ENCODE results near the gene RPTN. TPM values are rescaled to one million over a fixed set of nuclear protein-coding genes. Genes with fewer than 3 reads are reported as not detected.

The RPTN gene
- polyA plus RNA-seq, 1 of the 3 experiments (the other 2 are of a cell fraction) = not detected

- no peaks in the 10 kb centered on the region for H3K9me2 ChIP-seq
- H4K20me1 ChIP-seq (ENCODE audit: insufficient read depth) = no peaks in the 10 kb centered on the region
- POLR2A ChIA-PET = no interaction called here
- H3K4me1 ChIP-seq (ENCODE audit: control insufficient read depth in 1 of 2, insufficient read depth in 2 of 2, low read depth in 1 of 2, low read length in 1 of 2) = no peaks in the 10 kb centered on the region; a peak in 1 of 4 replicates
- no peaks in the 10 kb centered on the region for H3K9me3 ChIP-seq
- no peak overlapping the region for H3K9ac ChIP-seq
- H3F3A ChIP-seq (replicated peaks; ENCODE audit: insufficient read depth) = peaks cover 3% of the 10 kb centered on the region
- no peak overlapping the region for H2AFZ ChIP-seq (ENCODE audit: low read depth)
- no peak for TF ChIP-seq SIN3A (IDR thresholded peaks at IDR 0.05; ENCODE audit: borderline replicate concordance, low read depth, low read length)
- TF ChIP-seq, protein P1, sequence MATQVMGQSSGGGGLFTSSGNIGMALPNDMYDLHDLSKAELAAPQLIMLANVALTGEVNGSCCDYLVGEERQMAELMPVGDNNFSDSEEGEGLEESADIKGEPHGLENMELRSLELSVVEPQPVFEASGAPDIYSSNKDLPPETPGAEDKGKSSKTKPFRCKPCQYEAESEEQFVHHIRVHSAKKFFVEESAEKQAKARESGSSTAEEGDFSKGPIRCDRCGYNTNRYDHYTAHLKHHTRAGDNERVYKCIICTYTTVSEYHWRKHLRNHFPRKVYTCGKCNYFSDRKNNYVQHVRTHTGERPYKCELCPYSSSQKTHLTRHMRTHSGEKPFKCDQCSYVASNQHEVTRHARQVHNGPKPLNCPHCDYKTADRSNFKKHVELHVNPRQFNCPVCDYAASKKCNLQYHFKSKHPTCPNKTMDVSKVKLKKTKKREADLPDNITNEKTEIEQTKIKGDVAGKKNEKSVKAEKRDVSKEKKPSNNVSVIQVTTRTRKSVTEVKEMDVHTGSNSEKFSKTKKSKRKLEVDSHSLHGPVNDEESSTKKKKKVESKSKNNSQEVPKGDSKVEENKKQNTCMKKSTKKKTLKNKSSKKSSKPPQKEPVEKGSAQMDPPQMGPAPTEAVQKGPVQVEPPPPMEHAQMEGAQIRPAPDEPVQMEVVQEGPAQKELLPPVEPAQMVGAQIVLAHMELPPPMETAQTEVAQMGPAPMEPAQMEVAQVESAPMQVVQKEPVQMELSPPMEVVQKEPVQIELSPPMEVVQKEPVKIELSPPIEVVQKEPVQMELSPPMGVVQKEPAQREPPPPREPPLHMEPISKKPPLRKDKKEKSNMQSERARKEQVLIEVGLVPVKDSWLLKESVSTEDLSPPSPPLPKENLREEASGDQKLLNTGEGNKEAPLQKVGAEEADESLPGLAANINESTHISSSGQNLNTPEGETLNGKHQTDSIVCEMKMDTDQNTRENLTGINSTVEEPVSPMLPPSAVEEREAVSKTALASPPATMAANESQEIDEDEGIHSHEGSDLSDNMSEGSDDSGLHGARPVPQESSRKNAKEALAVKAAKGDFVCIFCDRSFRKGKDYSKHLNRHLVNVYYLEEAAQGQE (IDR thresholded peaks at IDR 0.05; ENCODE audit: low read depth, low read length) = no peak
- TF ChIP-seq FOSL2 (IDR thresholded peaks at IDR 0.05; ENCODE audit: borderline replicate concordance, low read depth) = no peak
- TF ChIP-seq, protein P2, sequence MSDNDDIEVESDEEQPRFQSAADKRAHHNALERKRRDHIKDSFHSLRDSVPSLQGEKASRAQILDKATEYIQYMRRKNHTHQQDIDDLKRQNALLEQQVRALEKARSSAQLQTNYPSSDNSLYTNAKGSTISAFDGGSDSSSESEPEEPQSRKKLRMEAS (IDR thresholded peaks at IDR 0.05; ENCODE audit: low read depth) = no peak
- no peak for TF ChIP-seq EP300 (IDR thresholded peaks at IDR 0.05; ENCODE audit: borderline replicate concordance in 1 of 2, low read depth in 1 of 2, low read length in 1 of 2)
- no peak for TF ChIP-seq RCOR1 (IDR thresholded peaks at IDR 0.05; ENCODE audit: low read length)
- no peak for TF ChIP-seq GATA2 (CRISPR knock-in tag; IDR thresholded peaks at IDR 0.05)
- TF ChIP-seq MXI1 (IDR thresholded peaks at IDR 0.05; ENCODE audit: low read depth, low read length) = no peak
- no peak for TF ChIP-seq GABPA (IDR thresholded peaks at IDR 0.05; ENCODE audit: low read depth)
- TF ChIP-seq, protein P3, sequence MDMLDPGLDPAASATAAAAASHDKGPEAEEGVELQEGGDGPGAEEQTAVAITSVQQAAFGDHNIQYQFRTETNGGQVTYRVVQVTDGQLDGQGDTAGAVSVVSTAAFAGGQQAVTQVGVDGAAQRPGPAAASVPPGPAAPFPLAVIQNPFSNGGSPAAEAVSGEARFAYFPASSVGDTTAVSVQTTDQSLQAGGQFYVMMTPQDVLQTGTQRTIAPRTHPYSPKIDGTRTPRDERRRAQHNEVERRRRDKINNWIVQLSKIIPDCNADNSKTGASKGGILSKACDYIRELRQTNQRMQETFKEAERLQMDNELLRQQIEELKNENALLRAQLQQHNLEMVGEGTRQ (IDR thresholded peaks at IDR 0.05; ENCODE audit: borderline replicate concordance, low read depth, low read length) = no peak
- TF ChIP-seq, protein P4, sequence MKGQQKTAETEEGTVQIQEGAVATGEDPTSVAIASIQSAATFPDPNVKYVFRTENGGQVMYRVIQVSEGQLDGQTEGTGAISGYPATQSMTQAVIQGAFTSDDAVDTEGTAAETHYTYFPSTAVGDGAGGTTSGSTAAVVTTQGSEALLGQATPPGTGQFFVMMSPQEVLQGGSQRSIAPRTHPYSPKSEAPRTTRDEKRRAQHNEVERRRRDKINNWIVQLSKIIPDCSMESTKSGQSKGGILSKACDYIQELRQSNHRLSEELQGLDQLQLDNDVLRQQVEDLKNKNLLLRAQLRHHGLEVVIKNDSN (IDR thresholded peaks at IDR 0.05; ENCODE audit: borderline replicate concordance, low read depth) = no peak
- TF ChIP-seq TCF12 (IDR thresholded peaks at IDR 0.05) = no peak
- TF ChIP-seq YY1 (IDR thresholded peaks at IDR 0.05; ENCODE audit: low read depth) = no peak
- no peak for TF ChIP-seq RAD21 (IDR thresholded peaks at IDR 0.05; ENCODE audit: low read length)
- TF ChIP-seq POLR2AphosphoS5 (IDR thresholded peaks at IDR 0.05; ENCODE audit: low read depth, low read length) = no peak
- no peak for TF ChIP-seq SMC3 (IDR thresholded peaks at IDR 0.05; ENCODE audit: low read depth, low read length)
- WGBS (ENCODE audit: low lambda C conversion rate) = 7% methylated on average over 2 of the region's 2 CpGs
- H3K79me2 ChIP-seq (ENCODE audit: insufficient read depth) = no peaks in the 10 kb centered on the region
- H3K4me2 ChIP-seq = no peak overlapping the region
- DNase-seq = no peak
- no peaks in the 10 kb centered on the region for H3K36me3 ChIP-seq (replicated peaks in 1 of 2; ENCODE audit: control insufficient read depth in 1 of 2, insufficient read depth in 2 of 2, low read length in 1 of 2)
- CTCF ChIA-PET = interaction anchor here (2.2 kb wide), 1 partner anchor 268 kb away, joined by 7 read pairs; no protein-coding TSS in a partner anchor
- H3K4me3 ChIP-seq (ENCODE audit: low read depth in 2 of 2, low read length in 1 of 2) = no peak overlapping the region
- H3K27me3 ChIP-seq (ENCODE audit: insufficient read depth) = 0 out of 2 replicates have a peak, but pooled peaks cover 5% of the 10 kb centered on the region
- H3K27ac ChIP-seq (ENCODE audit: low read depth in 2 of 2, low read length in 1 of 2) = no peak overlapping the region
Observed at GRCh38 chr1:152190589-152190988, 31.6 kb upstream of the RPTN start.

Measured in SK-N-SH (cell line).